CD4-positive, alpha-beta T cell treated with Interferon gamma for 1 hour (primary cell): ENCODE data around the gene ATP9B.

Experiments
- DNase-seq: peaks from one replicate; pipeline ENCODE4 v3.0.0-alpha.2; 2020

ATP9B gene

GRCh38 chr18:79336556-79337142, 267.5 kb downstream of the ATP9B start:
- no peak for DNase-seq

DNA sequence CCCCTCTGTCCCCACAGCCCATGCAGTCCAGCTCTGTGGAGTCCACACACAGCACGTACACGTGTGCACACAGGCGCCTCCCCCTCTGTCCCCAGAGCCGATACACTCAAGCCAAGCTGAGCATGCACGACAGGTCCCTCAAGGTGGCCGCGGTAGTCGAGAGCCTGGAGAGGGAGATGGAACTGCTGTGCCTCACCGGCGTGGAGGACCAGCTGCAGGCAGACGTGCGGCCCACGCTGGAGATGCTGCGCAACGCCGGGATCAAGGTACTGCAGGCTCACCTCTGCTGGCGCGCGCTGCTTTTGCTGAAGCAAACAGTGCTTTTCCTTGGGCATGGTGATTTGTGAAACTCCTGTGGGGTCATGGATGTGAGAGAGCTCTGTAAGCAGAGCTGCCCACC, 268.0 kb downstream of the ATP9B start:
- no peak for DNase-seq

- DNase-seq: no peak
Measured at GRCh38 chr18:79337620-79338019, 268.4 kb downstream of the ATP9B start.

- no peak for DNase-seq
Measured at GRCh38 chr18:79339094-79339908, 270.1 kb downstream of the ATP9B start.

- DNase-seq: no peak
Measured at GRCh38 chr18:79343567-79344207, 274.5 kb downstream of the ATP9B start.

DNA sequence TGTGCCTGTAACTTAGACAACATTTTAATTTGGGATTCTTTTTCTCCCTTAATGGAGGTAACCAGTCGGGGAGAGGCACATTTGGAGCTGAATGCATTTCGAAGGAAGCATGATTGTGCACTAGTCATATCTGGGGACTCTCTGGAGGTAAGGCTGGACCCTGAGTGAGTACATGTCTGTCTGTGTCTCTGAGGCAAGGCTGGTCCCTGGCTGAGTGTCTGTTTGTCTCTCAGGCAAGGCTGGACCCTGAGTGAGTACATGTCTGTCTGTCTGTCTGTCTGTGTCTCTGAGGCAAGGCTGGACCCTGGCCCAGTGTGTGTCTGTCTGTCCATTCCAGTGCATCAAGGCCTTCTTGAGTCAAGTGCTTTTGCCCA, 275.0 kb downstream of the ATP9B start:
- DNase-seq: no peak

- DNase-seq: no peak
Measured at GRCh38 chr18:79345366-79345765, 276.2 kb downstream of the ATP9B start.

- no peak for DNase-seq
Measured at GRCh38 chr18:79345981-79346380, 276.8 kb downstream of the ATP9B start.

DNA sequence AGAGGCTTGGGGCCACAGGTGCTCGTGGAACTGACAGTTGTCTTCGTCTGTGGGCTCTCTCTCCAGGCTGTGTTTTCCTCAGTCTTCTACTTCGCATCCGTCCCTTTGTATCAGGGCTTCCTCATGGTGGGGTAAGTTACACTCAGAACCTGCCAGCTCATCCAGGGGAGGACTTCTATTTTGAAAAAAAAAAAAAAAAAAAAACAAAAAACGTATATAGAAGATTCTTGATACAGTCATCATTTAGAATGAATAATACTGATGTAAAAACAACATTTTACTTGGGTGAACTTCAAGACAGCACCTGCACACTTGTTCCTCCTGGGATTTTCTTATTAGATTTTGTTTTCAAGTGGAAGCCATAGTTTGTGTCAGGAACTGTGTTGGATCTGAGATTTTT, 278.9 kb downstream of the ATP9B start:
- no peak for DNase-seq

GRCh38 chr18:79352432-79352831, 283.2 kb downstream of the ATP9B start:
- DNase-seq: no peak

GRCh38 chr18:79353267-79353666, 284.1 kb downstream of the ATP9B start:
- DNase-seq: no peak

DNA sequence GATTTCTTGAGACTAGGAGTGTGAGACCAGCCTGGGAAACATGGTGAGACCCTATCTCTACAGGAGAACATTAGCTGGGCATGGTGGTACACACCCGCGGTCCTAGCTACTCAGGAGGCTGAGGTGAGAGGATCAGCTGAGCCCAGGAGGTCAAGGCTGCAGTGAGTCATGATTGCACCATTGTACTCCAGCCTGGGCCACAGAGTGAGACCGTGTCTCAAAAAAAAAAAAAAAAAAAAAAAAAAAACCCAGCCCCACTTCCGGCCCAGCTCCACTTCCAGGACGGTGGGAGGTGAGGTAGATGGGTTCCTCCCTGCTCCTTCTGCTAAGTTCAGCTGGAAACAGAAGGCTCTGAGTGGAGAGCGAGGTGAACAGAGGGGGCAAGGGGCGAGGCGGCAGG, 285.2 kb downstream of the ATP9B start:
- DNase-seq: no peak

DNA sequence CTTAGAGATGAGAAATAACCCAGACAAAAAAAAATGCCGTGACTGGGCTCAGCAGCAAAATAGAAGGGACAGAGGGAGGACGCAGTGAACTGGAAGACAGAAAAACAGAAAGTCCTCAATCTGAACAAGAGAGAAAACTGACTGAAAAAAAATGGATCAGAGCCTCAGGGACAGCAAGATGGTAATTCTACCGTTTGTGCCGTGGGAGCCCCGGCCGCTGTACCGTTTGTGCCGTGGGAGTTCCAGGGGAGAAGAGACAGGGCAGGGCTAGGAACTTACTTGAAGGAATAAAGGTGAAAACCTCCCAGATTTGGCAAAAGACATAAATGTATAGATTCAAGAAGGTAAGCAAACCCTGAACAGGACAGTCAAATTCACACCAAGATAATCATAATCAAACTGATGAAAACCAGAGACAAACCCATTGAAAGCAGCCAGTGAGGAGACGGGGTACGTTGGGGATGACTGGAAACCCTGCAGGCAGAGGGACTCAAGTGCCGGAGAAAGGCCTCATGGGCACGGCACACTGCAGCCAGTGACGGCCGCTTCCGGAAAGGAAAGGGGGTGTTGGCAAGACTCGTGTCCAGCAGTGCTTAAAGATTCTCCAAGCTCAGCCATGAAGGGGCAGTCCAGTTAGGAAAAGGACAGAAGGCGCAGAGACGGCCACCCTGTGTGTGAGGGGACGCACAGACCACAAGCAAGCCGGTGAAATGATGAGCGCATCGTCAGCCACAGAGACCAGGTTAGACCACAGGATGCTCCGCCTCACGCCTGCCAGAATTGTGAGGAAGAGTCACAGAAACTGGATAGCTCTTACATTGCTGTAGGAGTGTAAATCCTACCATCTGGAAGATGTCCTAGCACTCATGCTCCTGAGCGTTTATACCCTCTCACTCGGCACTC, 286.5 kb downstream of the ATP9B start:
- DNase-seq: no peak

DNA sequence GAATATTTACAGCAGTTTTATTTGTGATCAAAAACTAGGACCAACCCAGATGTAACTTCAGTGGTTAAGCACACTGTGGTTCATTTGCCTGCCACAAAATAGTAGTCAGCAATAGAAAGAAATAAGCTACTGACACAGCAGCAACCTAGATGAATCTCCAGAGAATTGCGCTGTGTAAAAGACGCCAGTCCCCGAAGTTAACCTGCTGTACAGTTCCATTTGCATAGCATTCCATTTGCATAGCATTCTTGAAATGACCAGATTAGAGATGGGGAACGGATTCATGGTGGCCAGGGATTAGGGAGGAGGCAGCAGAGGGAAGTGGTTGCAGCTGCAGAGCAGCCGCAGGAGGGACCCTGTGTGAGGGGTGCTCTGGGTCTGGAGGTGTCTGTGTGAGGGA, 287.2 kb downstream of the ATP9B start:
- no peak for DNase-seq

DNA sequence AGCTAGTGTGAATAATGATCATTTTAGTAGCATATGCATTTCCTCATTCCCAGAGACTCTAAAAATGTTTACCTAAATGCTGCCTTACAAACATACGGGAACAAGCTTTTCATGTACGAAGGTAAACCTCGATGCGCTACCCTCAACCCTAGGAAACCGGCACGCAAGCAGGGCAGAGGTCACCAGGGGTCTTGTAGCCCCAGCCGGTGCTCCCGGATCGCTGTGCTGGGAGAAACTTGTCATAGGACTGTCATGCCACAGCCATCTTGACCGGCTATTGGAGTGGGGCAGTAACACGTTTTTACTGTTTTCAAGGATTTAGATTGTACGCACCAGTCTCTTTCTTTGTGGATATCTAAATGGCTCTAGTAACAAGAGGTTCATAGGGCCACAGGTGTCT, 291.7 kb downstream of the ATP9B start:
- DNase-seq: no peak

GRCh38 chr18:79361766-79362522, 292.8 kb downstream of the ATP9B start:
- no peak for DNase-seq

DNA sequence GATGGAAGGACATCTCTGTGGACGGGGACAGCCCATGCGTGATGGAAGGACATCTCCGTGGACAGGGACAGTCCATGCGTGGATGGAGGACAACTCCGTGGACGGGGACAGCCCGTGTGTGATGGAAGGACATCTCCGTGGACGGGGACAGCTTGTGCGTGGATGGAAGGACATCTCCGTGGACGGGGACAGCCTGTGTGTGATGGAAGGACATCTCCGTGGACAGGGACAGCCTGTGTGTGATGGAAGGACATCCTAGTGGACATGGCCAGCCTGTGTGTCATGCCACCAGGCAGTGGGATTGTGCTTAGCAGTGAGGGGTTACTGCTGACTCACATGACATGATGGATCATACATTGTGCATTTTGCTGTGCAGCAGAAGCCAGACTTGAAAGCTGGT, 296.5 kb downstream of the ATP9B start:
- DNase-seq: no peak

DNA sequence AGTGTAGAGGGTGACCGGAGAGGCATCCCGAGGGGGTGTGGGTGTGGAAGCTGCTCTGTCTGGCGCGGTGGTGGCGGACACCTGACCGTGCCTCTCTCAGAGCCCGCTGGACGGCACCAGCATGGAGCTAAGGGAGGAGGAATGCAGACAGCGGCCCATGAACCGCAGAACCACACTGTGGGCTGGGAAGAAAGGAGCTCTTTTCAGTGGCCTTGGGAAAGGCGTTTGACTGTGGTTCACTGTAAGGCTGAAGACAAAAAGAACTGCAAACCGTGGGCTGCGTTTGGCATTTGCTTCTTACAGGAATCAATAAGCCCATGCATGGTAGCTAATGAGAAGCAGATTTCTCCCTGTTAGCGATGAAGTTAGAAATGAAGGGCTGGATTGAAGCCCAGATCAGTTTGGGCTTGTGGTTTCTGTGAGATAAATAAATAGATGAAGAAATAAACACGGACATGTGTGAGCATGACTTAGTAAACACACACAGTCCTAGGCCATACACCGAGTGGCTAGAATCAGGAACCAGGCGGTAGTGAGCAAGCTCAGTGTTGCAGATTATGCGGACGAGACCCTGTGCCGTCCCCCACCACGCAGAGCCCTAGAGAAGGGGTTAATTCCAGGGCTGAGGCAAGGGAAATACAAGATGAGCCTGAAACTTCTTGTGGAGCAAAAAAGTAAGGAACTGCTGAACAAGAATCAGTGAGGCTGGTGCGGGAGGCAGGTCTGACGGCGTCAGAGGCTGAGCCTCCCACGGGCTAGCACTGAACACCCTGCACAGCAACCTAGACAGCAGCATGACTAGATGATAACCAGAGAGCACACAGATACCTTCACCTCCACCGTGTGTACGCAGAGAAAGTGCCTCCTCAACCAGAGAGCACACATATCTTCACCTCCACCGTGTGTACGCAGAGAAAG, 297.2 kb downstream of the ATP9B start:
- no peak for DNase-seq

DNA sequence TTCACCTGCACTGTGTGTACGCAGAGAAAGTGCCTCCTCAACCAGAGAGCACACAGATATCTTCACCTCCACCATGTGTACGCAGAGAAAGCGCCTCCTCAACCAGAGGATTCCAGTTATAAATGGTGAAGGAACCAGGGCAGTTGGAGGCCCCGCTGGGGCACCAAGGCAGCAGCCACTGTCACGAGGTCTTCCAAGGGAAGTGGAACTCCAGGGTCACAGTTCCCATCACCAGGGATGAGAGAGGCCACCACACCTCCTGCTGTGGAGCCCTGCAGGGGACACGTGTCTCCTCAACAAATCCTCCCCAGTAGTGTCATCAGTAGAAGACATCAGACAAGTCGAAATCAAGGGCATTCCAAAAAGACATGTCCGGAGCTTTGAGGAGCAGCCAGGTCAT, 298.3 kb downstream of the ATP9B start:
- DNase-seq: no peak

- DNase-seq: no peak
Measured at GRCh38 chr18:79367989-79368388, 298.8 kb downstream of the ATP9B start.

GRCh38 chr18:79368681-79369080, 299.5 kb downstream of the ATP9B start:
- no peak for DNase-seq
